ENCODE results near the gene NCOA7. TPM values are rescaled to one million over a fixed set of nuclear protein-coding genes. Genes with fewer than 3 reads are reported as not detected.
"Not testable (repeated sequence)": the region's sequence is repeated elsewhere in the genome, so short reads cannot be mapped to it uniquely, and the experiment has no call there.

The NCOA7 gene
- total RNA-seq, 8 experiments from 2014 or later, result 11.2 to 38.1 (median 20.5) TPM

- in situ Hi-C loops (cut with MboI; ENCODE audit: low pct_unique_long_range_greater_than_20kb in 2 of 9, low sequenced_read_pairs in 9 of 9, unreplicated experiment in 9 of 9), result loop anchor here in 4 of 9 experiments (25.0 kb wide), 1 partner anchor 164 kb away; the partner anchor contains the start of gene HINT3 (in 4 of the 4)
- whole genome bisulfite sequencing, 10 experiments, result 66 to 100% (median 92%) methylated on average over 2 to 3 of the region's 3 CpGs; no CpG with 5 or more reads in 1 of the 10 experiments
- no peak for ATAC-seq (replicated peaks in 6 of 8)
- H3K4me3 ChIP-seq, result no peak overlapping the region
- H3K27ac ChIP-seq, result no peak overlapping the region
- H3K4me1 ChIP-seq (replicated peaks in 1 of 2), result peaks cover 0 to 12% of the 10 kb centered on the region in 2 donors
Observed at GRCh38 chr6:125797886-125798444, 7.2 kb downstream of the NCOA7 start.

- H3K27ac ChIP-seq, result no peak overlapping the region
- peaks cover 0 to 12% of the 10 kb centered on the region in 2 donors for H3K4me1 ChIP-seq (replicated peaks in 1 of 2)
- ATAC-seq (replicated peaks in 6 of 8), result no peak
- no peak overlapping the region for H3K4me3 ChIP-seq
- in situ Hi-C loops (cut with MboI; ENCODE audit: low pct_unique_long_range_greater_than_20kb in 2 of 9, low sequenced_read_pairs in 9 of 9, unreplicated experiment in 9 of 9), result loop anchor here in 4 of 9 experiments (25.0 kb wide), 1 partner anchor 163 kb away; the partner anchor contains the start of gene HINT3 (in 4 of the 4)
- 71 to 100% (median 87%) methylated on average over 1 to 5 of the region's 5 CpGs for WGBS, 10 experiments
Observed at GRCh38 chr6:125798734-125799508, 8.2 kb downstream of the NCOA7 start.

GRCh38 chr6:125802383-125802782, 11.6 kb downstream of the NCOA7 start:
- H3K4me1 ChIP-seq (replicated peaks in 1 of 2), result peaks cover 0 to under 1% of the 10 kb centered on the region in 2 donors
- in situ Hi-C loops (cut with MboI; ENCODE audit: low pct_unique_long_range_greater_than_20kb in 2 of 9, low sequenced_read_pairs in 9 of 9, unreplicated experiment in 9 of 9), result no loop called here
- ATAC-seq (replicated peaks in 6 of 8), result no peak

GRCh38 chr6:125802943-125803377, 12.2 kb downstream of the NCOA7 start:
- no peak overlapping the region for H3K27ac ChIP-seq
- ATAC-seq (replicated peaks in 6 of 8), result peak in 4 of 8 experiments; percentile 25 to 51 (median 36)
- in situ Hi-C loops (cut with MboI; ENCODE audit: low pct_unique_long_range_greater_than_20kb in 2 of 9, low sequenced_read_pairs in 9 of 9, unreplicated experiment in 9 of 9), result no loop called here
- no peaks in the 10 kb centered on the region for H3K4me1 ChIP-seq (replicated peaks in 1 of 2)
- H3K4me3 ChIP-seq, result no peak overlapping the region
- WGBS, 10 experiments, result 0 to 95% (median 69%) methylated on average over 1 to 4 of the region's 4 CpGs

More at GRCh38 chr6:125802383-125802782, 11.6 kb downstream of the NCOA7 start:
- no peak overlapping the region for H3K4me3 ChIP-seq
- H3K27ac ChIP-seq, result no peak overlapping the region
- WGBS, 10 experiments, result 80 to 100% (median 100%) methylated on average over 1 to 2 of the region's 2 CpGs; no CpG with 5 or more reads in 1 of the 10 experiments

- no peak for ATAC-seq (replicated peaks in 6 of 8)
- Histone ChIP-seq H3K27ac (no peak overlapping the region), H3K4me1 (replicated peaks in 1 of 2) (peaks cover 0 to 2% of the 10 kb centered on the region in 2 donors), H3K4me3 (no peak overlapping the region)
- in situ Hi-C loops (cut with MboI; ENCODE audit: low pct_unique_long_range_greater_than_20kb in 2 of 9, low sequenced_read_pairs in 9 of 9, unreplicated experiment in 9 of 9), result no loop called here
Observed at GRCh38 chr6:125804264-125804663, 13.5 kb downstream of the NCOA7 start.

- H3K4me1 ChIP-seq (replicated peaks in 1 of 2); in situ Hi-C loops (cut with MboI; ENCODE audit: low pct_unique_long_range_greater_than_20kb in 2 of 9, low sequenced_read_pairs in 9 of 9, unreplicated experiment in 9 of 9); ATAC-seq (replicated peaks in 6 of 8); H3K27ac ChIP-seq; H3K4me3 ChIP-seq: not testable (repeated sequence)
- 70 to 100% (median 93%) methylated on average over 1 to 9 of the region's 10 CpGs; no CpG with 5 or more reads in 1 of the 10 experiments for WGBS, 10 experiments
Observed at GRCh38 chr6:125804866-125805425, 14.2 kb downstream of the NCOA7 start.

GRCh38 chr6:125806813-125807212, 16.1 kb downstream of the NCOA7 start:
- WGBS, 10 experiments, result 74 to 100% (median 92%) methylated on average over 2 to 4 of the region's 4 CpGs; no CpG with 5 or more reads in 2 of the 10 experiments
- no peak overlapping the region for H3K4me3 ChIP-seq
- ATAC-seq (replicated peaks in 6 of 8), result no peak

GRCh38 chr6:125807293-125807692, 16.5 kb downstream of the NCOA7 start:
- in situ Hi-C loops (cut with MboI; ENCODE audit: low pct_unique_long_range_greater_than_20kb in 2 of 9, low sequenced_read_pairs in 9 of 9, unreplicated experiment in 9 of 9), result no loop called here
- no peak overlapping the region for H3K27ac ChIP-seq
- WGBS, 10 experiments, result 92 to 100% (median 100%) methylated on average over 1 to 3 of the region's 4 CpGs; no CpG with 5 or more reads in 1 of the 10 experiments
- peaks cover 9 to 31% of the 10 kb centered on the region in 2 donors for H3K4me1 ChIP-seq (replicated peaks in 1 of 2)
- H3K4me3 ChIP-seq, result no peak overlapping the region
- no peak for ATAC-seq (replicated peaks in 6 of 8)

More at GRCh38 chr6:125806813-125807212, 16.1 kb downstream of the NCOA7 start:
- Histone ChIP-seq H3K4me1 (replicated peaks in 1 of 2) (peaks cover 9 to 26% of the 10 kb centered on the region in 2 donors), H3K27ac (no peak overlapping the region)
- in situ Hi-C loops (cut with MboI; ENCODE audit: low pct_unique_long_range_greater_than_20kb in 2 of 9, low sequenced_read_pairs in 9 of 9, unreplicated experiment in 9 of 9), result no loop called here

GRCh38 chr6:125808060-125808459, 17.3 kb downstream of the NCOA7 start:
- in situ Hi-C loops (cut with MboI; ENCODE audit: low pct_unique_long_range_greater_than_20kb in 2 of 9, low sequenced_read_pairs in 9 of 9, unreplicated experiment in 9 of 9), result no loop called here
- ATAC-seq (replicated peaks in 6 of 8), result no peak
- WGBS, 10 experiments, result 56 to 100% (median 100%) methylated on average over 1 to 4 of the region's 4 CpGs; no CpG with 5 or more reads in 3 of the 10 experiments

GRCh38 chr6:125808591-125808990, 17.8 kb downstream of the NCOA7 start:
- in situ Hi-C loops (cut with MboI; ENCODE audit: low pct_unique_long_range_greater_than_20kb in 2 of 9, low sequenced_read_pairs in 9 of 9, unreplicated experiment in 9 of 9), result no loop called here
- Histone ChIP-seq H3K4me3 (no peak overlapping the region), H3K4me1 (replicated peaks in 1 of 2) (peaks cover 14 to 43% of the 10 kb centered on the region in 2 donors), H3K27ac (no peak overlapping the region)
- ATAC-seq (replicated peaks in 6 of 8), result no peak

More at GRCh38 chr6:125808060-125808459, 17.3 kb downstream of the NCOA7 start:
- no peak overlapping the region for H3K27ac ChIP-seq
- peaks cover 14 to 39% of the 10 kb centered on the region in 2 donors for H3K4me1 ChIP-seq (replicated peaks in 1 of 2)
- H3K4me3 ChIP-seq, result no peak overlapping the region

- in situ Hi-C loops (cut with MboI; ENCODE audit: low pct_unique_long_range_greater_than_20kb in 2 of 9, low sequenced_read_pairs in 9 of 9, unreplicated experiment in 9 of 9), result no loop called here
- peak in 5 of 8 experiments; percentile 6 to 34 (median 12) for ATAC-seq (replicated peaks in 6 of 8)
- peaks cover 14 to 43% of the 10 kb centered on the region in 2 donors for H3K4me1 ChIP-seq (replicated peaks in 1 of 2)
- 70 to 100% (median 100%) methylated on average over 1 to 2 of the region's 3 CpGs; no CpG with 5 or more reads in 3 of the 10 experiments for WGBS, 10 experiments
- no peak overlapping the region for H3K4me3 ChIP-seq
- H3K27ac ChIP-seq, result no peak overlapping the region
Observed at GRCh38 chr6:125809570-125810170, 18.9 kb downstream of the NCOA7 start.

- ATAC-seq (replicated peaks in 6 of 8), result peak in 5 of 8 experiments; percentile 88 to 97 (median 90)
- peaks cover 14 to 43% of the 10 kb centered on the region in 2 donors for H3K4me1 ChIP-seq (replicated peaks in 1 of 2)
- WGBS, 10 experiments, result 8 to 100% (median 80%) methylated on average over 1 of the region's 1 CpG; no CpG with 5 or more reads in 3 of the 10 experiments
- H3K4me3 ChIP-seq, result no peak overlapping the region
- no peak overlapping the region for H3K27ac ChIP-seq
- in situ Hi-C loops (cut with MboI; ENCODE audit: low pct_unique_long_range_greater_than_20kb in 2 of 9, low sequenced_read_pairs in 9 of 9, unreplicated experiment in 9 of 9), result no loop called here
Observed at GRCh38 chr6:125810445-125810844, 19.7 kb downstream of the NCOA7 start.
